HCT116 (cell line): ENCODE measurements around the gene POLRMT. TPM values are rescaled to one million over a fixed set of nuclear protein-coding genes. Genes with fewer than 3 reads are reported as not detected.

Experiments used
- ATAC-seq: fragments of 200-7000 bp; cut with Tn5 transposase; 2 replicates; pipeline ENCODE4 v1.9.1; 2020; ENCODE audit warnings: mild to moderate bottlenecking, moderate library complexity
- BruUV-seq: library from RNA; stranded (reverse); fragments of 400-500 nt; replicated peaks from 2 replicates; lab custom pipeline; 2021; lab: Mats Ljungman, UMichigan
- CTCF ChIA-PET: fragments of 300-600 bp; sonication (Branson Sonifier 250); formaldehyde crosslinking; loops from one replicate; lab custom pipeline; 2021; ENCODE audit warnings: antibody characterized with exemption; lab: Charles Lee
- POLR2A ChIA-PET: fragments of 300-600, 350-600 bp; sonication (Branson Sonifier 250); formaldehyde crosslinking; loops from one replicate; lab custom pipeline; 2021; ENCODE audit warnings: antibody characterized with exemption; lab: Charles Lee
- RAD21 ChIA-PET, 2 experiments: fragments of 300-600 bp; sonication (Branson Sonifier 250); formaldehyde crosslinking; loops; one replicate each; lab custom pipeline; 2023; ENCODE audit warnings: low total read pairs in 2 of 2; ENCODE audit not compliant: uncharacterized antibody in 2 of 2, unreplicated experiment in 2 of 2, low non-redundant PET in 1 of 2; lab: Charles Lee
- DNase-seq: peaks from one replicate; pipeline ENCODE4 v3.0.0-alpha.2; 2010; ENCODE audit warnings: low read depth, low spot score
- H2AFZ ChIP-seq: fragments of 200-600 bp; shearing (Covaris generic), sonication (generic); 2 replicates; pipeline ENCODE4 v1.6.1; 2017; ENCODE audit warnings: low read depth, mixed run types, mixed read lengths, antibody characterized with exemption, low read length; ENCODE audit not compliant: poor library complexity, severe bottlenecking
- H3K27ac ChIP-seq: 2 replicates; pipeline ENCODE4 v1.5.1; 2012; ENCODE audit warnings: low read depth, low read length
- H3K27me3 ChIP-seq: fragments of 200-600 bp; sonication (generic); 2 replicates; pipeline ENCODE4 v1.6.1; 2016; ENCODE audit warnings: mixed run types, low read length, mixed read lengths; ENCODE audit not compliant: insufficient read depth
- H3K36me3 ChIP-seq, 2 experiments: fragments of 200-500 bp in 1 of 2; fragments of 200-600 bp in 1 of 2; sonication (Bioruptor generic) in 1 of 2; sonication (generic) in 1 of 2; 2 replicates each; pipeline versions ENCODE4 v1.5.1 to v1.6.1; 2014 to 2016; ENCODE audit warnings: low read length in 2 of 2, inconsistent platforms in 1 of 2, mixed read lengths in 1 of 2, mixed run types in 1 of 2; ENCODE audit not compliant: insufficient read depth in 2 of 2, control insufficient read depth in 1 of 2
- H3K4me1 ChIP-seq, 2 experiments: fragments of 200-600 bp in 1 of 2; sonication (generic) in 1 of 2; 2 replicates each; pipeline versions ENCODE4 v1.5.1 to v1.6.1; 2012 to 2017; ENCODE audit warnings: low read length in 2 of 2, inconsistent platforms in 1 of 2, mild to moderate bottlenecking in 1 of 2, mixed read lengths in 1 of 2, mixed run types in 1 of 2, moderate library complexity in 1 of 2; ENCODE audit not compliant: insufficient read depth in 2 of 2, control insufficient read depth in 1 of 2
- H3K4me2 ChIP-seq: fragments of 200-600 bp; sonication (generic); 2 replicates; pipeline ENCODE4 v1.6.1; 2017; ENCODE audit warnings: mixed run types, low read length, mixed read lengths
- H3K4me3 ChIP-seq, 2 experiments: fragments of 200-600 bp in 1 of 2; sonication (generic) in 1 of 2; replicated peaks in 1 of 2; 2 replicates each; pipeline ENCODE4 v1.5.1; 2011 to 2016; ENCODE audit warnings: low read length in 2 of 2, control low read depth in 1 of 2, low read depth in 1 of 2, mild to moderate bottlenecking in 1 of 2, mixed read lengths in 1 of 2, mixed run types in 1 of 2
- H3K79me2 ChIP-seq: fragments of 200-600 bp; sonication (generic); 2 replicates; pipeline ENCODE4 v1.6.1; 2017; ENCODE audit warnings: mild to moderate bottlenecking, mixed run types, low read length, moderate library complexity, mixed read lengths; ENCODE audit not compliant: insufficient read depth
- H3K9ac ChIP-seq: fragments of 200-600 bp; sonication (generic); 2 replicates; pipeline ENCODE4 v1.6.1; 2016; ENCODE audit warnings: low read length, mixed read lengths
- H3K9me2 ChIP-seq: fragments of 200-600 bp; sonication (generic), shearing (Covaris generic); 2 replicates; pipeline ENCODE4 v1.6.1; 2017; ENCODE audit warnings: mixed run types, mild to moderate bottlenecking, moderate library complexity; ENCODE audit not compliant: insufficient read depth
- H3K9me3 ChIP-seq, 2 experiments: fragments of 200-500 bp in 1 of 2; fragments of 200-600 bp in 1 of 2; sonication (Bioruptor generic) in 1 of 2; sonication (generic) in 1 of 2; 2 replicates each; pipeline ENCODE4 v1.6.1; 2014 to 2017; ENCODE audit warnings: low read length in 2 of 2, mixed read lengths in 2 of 2, inconsistent platforms in 1 of 2, low read depth in 1 of 2, mild to moderate bottlenecking in 1 of 2, mixed run types in 1 of 2, moderate library complexity in 1 of 2; ENCODE audit not compliant: control insufficient read depth in 1 of 2, insufficient read depth in 1 of 2
- H4K20me1 ChIP-seq: fragments of 200-600 bp; sonication (generic), shearing (Covaris generic); 2 replicates; pipeline ENCODE4 v1.6.1; 2017; ENCODE audit warnings: mixed run types, mild to moderate bottlenecking, moderate library complexity; ENCODE audit not compliant: insufficient read depth
- CBX3 ChIP-seq: IDR thresholded peaks from 2 replicates; pipeline ENCODE4 v1.6.1; 2012; ENCODE audit warnings: low read depth
- CEBPB ChIP-seq: IDR thresholded peaks from 2 replicates; pipeline ENCODE4 v1.6.1; 2012; ENCODE audit warnings: low read depth
- EZH2 ChIP-seq: fragments of 200-600 bp; sonication (generic); IDR thresholded peaks from 2 replicates; pipeline ENCODE4 v1.6.1; 2017; ENCODE audit warnings: antibody characterized with exemption, mixed run types
- EZH2phosphoT487 ChIP-seq: fragments of 200-600 bp; IDR thresholded peaks from 2 replicates; pipeline ENCODE4 v1.6.1; 2018; ENCODE audit warnings: antibody characterized with exemption, borderline replicate concordance
- FOSL1 ChIP-seq: IDR thresholded peaks from 2 replicates; pipeline ENCODE4 v1.6.1; 2012; ENCODE audit warnings: low read depth
- POLR2AphosphoS5 ChIP-seq: IDR thresholded peaks from 2 replicates; pipeline ENCODE4 v1.6.1; 2011; ENCODE audit warnings: mild to moderate bottlenecking, low read depth, low read length, moderate library complexity
- SIN3A ChIP-seq: IDR thresholded peaks from 2 replicates; pipeline ENCODE4 v1.6.1; 2012; ENCODE audit warnings: low read depth
- SRF ChIP-seq: IDR thresholded peaks from 2 replicates; pipeline ENCODE4 v1.6.1; 2012; ENCODE audit warnings: low read depth
- TCF7L2 ChIP-seq: IDR thresholded peaks from 2 replicates; pipeline ENCODE4 v1.7.0; 2011; ENCODE audit warnings: borderline replicate concordance, inconsistent platforms; ENCODE audit not compliant: insufficient read depth, insufficient read length; ENCODE audit errors: extremely low read depth
- YY1 ChIP-seq: IDR thresholded peaks from 2 replicates; pipeline ENCODE4 v1.6.1; 2011; ENCODE audit warnings: low read length, low read depth, moderate library complexity, mild to moderate bottlenecking; ENCODE audit not compliant: insufficient replicate concordance; ENCODE audit errors: extremely low read depth
- ZFX ChIP-seq: fragments of 450-650 bp; IDR thresholded peaks from 2 replicates; pipeline ENCODE4 v1.6.1; 2017
- ZNF274 ChIP-seq: fragments of 200-500 bp; sonication (Bioruptor generic); IDR thresholded peaks from 2 replicates; pipeline ENCODE4 v1.6.1; 2014; ENCODE audit warnings: mild to moderate bottlenecking, low read depth, low read length, inconsistent platforms
- intact Hi-C: fragments of 100-400 bp; cut with micrococcal nuclease; formaldehyde crosslinking; loops from 2 replicates; pipeline ENCODE4 v1.10.0; 2022
- total RNA-seq: library from RNA; stranded (reverse); gene quantifications from one replicate; pipeline ENCODE4 v1.2.1, GENCODE V29; 2021; ENCODE audit not compliant: unreplicated experiment
- TF ChIP-seq, protein P1 (sequence below): IDR thresholded peaks from 2 replicates; pipeline ENCODE4 v1.6.1; 2012; ENCODE audit warnings: low read depth
- TF ChIP-seq, protein P2 (sequence below): IDR thresholded peaks from 2 replicates; pipeline ENCODE4 v1.6.1; 2012
- TF ChIP-seq, protein P3 (sequence below): IDR thresholded peaks from 2 replicates; pipeline ENCODE4 v1.6.1; 2012

Gene POLRMT
- total RNA-seq, 1 experiment from 2014 or later, result 138 TPM

DNA sequence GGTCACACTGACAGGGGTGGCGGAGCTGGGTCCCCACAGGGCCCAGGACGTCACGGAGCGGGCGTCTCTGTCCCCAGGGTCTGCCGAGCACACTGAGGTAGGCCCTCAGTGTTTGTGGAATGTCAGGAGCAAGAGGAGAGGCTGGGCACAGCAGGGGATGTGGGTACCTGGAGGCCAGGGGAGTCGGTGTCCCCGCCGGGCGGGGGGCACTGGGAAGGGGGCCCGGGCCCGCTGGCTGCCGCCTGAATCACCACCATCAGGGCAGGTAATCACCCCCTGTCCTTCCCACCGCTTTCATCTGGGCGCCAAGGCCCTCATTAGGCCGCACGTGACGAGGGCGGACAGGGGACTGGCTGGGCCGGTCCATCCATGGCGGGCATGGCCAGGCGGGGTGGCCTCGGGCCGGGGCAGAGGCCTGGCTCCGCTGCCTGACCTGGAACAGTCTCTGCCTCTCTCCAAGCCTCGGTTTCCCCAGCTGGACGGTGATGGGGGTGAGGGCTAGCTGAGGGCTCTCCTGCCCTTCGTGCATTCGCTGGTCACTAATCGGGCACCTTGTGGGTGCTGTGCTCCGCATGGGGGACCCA is 7.4 kb upstream of the POLRMT start:
- peak overlapping the region; percentile 57; the same call in 1 of the 2 replicates for H3K9ac ChIP-seq
- H3K4me1 ChIP-seq, result peaks cover 2 to 18% of the 10 kb centered on the region in 2 experiments; a peak in 3 of 4 replicates
- POLR2A ChIA-PET, result no interaction called here
- no TSS peak for BruUV-seq
- H4K20me1 ChIP-seq, result no peaks in the 10 kb centered on the region
- H3K79me2 ChIP-seq, result no peaks in the 10 kb centered on the region
- RAD21 ChIA-PET, result no interaction called here
- H2AFZ ChIP-seq, result no peak overlapping the region
- H3K4me3 ChIP-seq, result peak overlapping the region; percentile 31 to 57
- H3K9me3 ChIP-seq, result no peaks in the 10 kb centered on the region
- TF ChIP-seq SRF, result no peak
- TF ChIP-seq YY1, result no peak
- no peak for TF ChIP-seq CEBPB
- TF ChIP-seq POLR2AphosphoS5, result no peak
- TF ChIP-seq SIN3A, result no peak
- no peak for TF ChIP-seq CBX3
- no peak for TF ChIP-seq ZNF274
- TF ChIP-seq, protein P1, sequence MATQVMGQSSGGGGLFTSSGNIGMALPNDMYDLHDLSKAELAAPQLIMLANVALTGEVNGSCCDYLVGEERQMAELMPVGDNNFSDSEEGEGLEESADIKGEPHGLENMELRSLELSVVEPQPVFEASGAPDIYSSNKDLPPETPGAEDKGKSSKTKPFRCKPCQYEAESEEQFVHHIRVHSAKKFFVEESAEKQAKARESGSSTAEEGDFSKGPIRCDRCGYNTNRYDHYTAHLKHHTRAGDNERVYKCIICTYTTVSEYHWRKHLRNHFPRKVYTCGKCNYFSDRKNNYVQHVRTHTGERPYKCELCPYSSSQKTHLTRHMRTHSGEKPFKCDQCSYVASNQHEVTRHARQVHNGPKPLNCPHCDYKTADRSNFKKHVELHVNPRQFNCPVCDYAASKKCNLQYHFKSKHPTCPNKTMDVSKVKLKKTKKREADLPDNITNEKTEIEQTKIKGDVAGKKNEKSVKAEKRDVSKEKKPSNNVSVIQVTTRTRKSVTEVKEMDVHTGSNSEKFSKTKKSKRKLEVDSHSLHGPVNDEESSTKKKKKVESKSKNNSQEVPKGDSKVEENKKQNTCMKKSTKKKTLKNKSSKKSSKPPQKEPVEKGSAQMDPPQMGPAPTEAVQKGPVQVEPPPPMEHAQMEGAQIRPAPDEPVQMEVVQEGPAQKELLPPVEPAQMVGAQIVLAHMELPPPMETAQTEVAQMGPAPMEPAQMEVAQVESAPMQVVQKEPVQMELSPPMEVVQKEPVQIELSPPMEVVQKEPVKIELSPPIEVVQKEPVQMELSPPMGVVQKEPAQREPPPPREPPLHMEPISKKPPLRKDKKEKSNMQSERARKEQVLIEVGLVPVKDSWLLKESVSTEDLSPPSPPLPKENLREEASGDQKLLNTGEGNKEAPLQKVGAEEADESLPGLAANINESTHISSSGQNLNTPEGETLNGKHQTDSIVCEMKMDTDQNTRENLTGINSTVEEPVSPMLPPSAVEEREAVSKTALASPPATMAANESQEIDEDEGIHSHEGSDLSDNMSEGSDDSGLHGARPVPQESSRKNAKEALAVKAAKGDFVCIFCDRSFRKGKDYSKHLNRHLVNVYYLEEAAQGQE, result no peak
- no peak for TF ChIP-seq ZFX
- no peak for TF ChIP-seq EZH2
- no peak for TF ChIP-seq TCF7L2
- TF ChIP-seq, protein P2, sequence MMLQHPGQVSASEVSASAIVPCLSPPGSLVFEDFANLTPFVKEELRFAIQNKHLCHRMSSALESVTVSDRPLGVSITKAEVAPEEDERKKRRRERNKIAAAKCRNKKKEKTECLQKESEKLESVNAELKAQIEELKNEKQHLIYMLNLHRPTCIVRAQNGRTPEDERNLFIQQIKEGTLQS, result no peak
- TF ChIP-seq EZH2phosphoT487, result no peak
- TF ChIP-seq, protein P3, sequence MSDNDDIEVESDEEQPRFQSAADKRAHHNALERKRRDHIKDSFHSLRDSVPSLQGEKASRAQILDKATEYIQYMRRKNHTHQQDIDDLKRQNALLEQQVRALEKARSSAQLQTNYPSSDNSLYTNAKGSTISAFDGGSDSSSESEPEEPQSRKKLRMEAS, result no peak
- TF ChIP-seq FOSL1, result no peak
- TF ChIP-seq, all 23 proteins: peak for 0
- DNase-seq (no peak), ATAC-seq (no peak)
- no peaks in the 10 kb centered on the region for H3K36me3 ChIP-seq
- H3K27ac ChIP-seq, result no peak overlapping the region
- intact Hi-C loops, result no loop called here
- H3K9me2 ChIP-seq, result no peaks in the 10 kb centered on the region
- CTCF ChIA-PET, result no interaction called here
- H3K27me3 ChIP-seq, result no peaks in the 10 kb centered on the region
- H3K4me2 ChIP-seq, result peak overlapping the region; percentile 73
